Measurements from ENCODE around the gene CENPO.

The CENPO gene

DNA sequence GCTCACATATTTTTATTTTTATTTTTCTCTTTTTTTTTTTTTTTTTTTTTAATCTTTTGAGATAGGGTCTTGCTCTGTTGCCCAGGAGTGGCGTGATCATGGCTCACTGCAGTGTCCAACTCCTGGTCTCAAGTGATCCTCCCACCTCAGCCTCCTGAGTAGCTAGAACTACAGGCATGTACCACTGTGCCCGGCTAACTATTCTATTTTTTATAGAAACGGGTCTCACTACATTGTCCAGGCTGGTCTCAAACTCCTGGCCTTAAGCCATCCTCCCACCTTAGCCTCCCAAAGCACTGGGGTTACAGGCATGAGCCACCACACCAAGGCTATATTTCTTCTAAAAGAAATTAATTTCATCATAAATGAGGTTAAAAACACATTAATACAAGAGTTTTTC lies 45.9 kb upstream of the CENPO start:
- H2AFZ ChIP-seq (ENCODE audit: low read depth, low read length): no peak overlapping the region
- no peak overlapping the region for H3K23ac ChIP-seq (ENCODE audit: low read length in 2 of 2)
- H3K4me3 ChIP-seq (ENCODE audit: insufficient read depth in 1 of 2, low read depth in 1 of 2, low read length in 2 of 2): no peak overlapping the region
- no peak overlapping the region for H3K9ac ChIP-seq (ENCODE audit: low read length)
- no peak overlapping the region for H4K8ac ChIP-seq (ENCODE audit: low read length)
- H3K18ac ChIP-seq (ENCODE audit: low read depth in 1 of 2, low read length in 2 of 2): no peak overlapping the region
- no peaks in the 10 kb centered on the region for H3K79me1 ChIP-seq (replicated peaks; ENCODE audit: low read length, poor library complexity, severe bottlenecking)
- no peak overlapping the region for H3K14ac ChIP-seq (ENCODE audit: low read length in 2 of 2)
- no peak overlapping the region for H2BK5ac ChIP-seq (ENCODE audit: low read depth, low read length, poor library complexity, severe bottlenecking)
- 98% methylated on average over 3 of the region's 3 CpGs for WGBS
- H2BK15ac ChIP-seq (ENCODE audit: low read depth, poor library complexity, severe bottlenecking): no peak overlapping the region
- no peak overlapping the region for H3K4me2 ChIP-seq (ENCODE audit: low read length, poor library complexity, severe bottlenecking)
- no peak overlapping the region for H2BK120ac ChIP-seq (ENCODE audit: low read depth, low read length)
- H3K36me3 ChIP-seq (ENCODE audit: control insufficient read depth in 1 of 2, insufficient read depth in 2 of 2, low read depth in 1 of 2, low read length in 2 of 2): peaks cover 3 to 19% of the 10 kb centered on the region in 2 experiments
- no peaks in the 10 kb centered on the region for H3K9me3 ChIP-seq (ENCODE audit: control insufficient read depth, low read length)
- no peak overlapping the region for H3K27ac ChIP-seq (ENCODE audit: low read length, poor library complexity, severe bottlenecking)
- no peak for DNase-seq
- H3K27me3 ChIP-seq (ENCODE audit: control insufficient read depth in 1 of 2, insufficient read depth in 1 of 2, low read length in 2 of 2): no peaks in the 10 kb centered on the region
- no peak overlapping the region for H2BK12ac ChIP-seq (ENCODE audit: low read length in 2 of 2)
- no peak overlapping the region for H2AK5ac ChIP-seq (ENCODE audit: low read length, severe bottlenecking)
- no peak overlapping the region for H4K91ac ChIP-seq (ENCODE audit: low read length)
- no peak overlapping the region for H3K4ac ChIP-seq (ENCODE audit: low read depth in 1 of 2, low read length in 2 of 2)
- no peaks in the 10 kb centered on the region for H3K4me1 ChIP-seq (ENCODE audit: control insufficient read depth, insufficient read depth, low read depth, low read length)

DNA sequence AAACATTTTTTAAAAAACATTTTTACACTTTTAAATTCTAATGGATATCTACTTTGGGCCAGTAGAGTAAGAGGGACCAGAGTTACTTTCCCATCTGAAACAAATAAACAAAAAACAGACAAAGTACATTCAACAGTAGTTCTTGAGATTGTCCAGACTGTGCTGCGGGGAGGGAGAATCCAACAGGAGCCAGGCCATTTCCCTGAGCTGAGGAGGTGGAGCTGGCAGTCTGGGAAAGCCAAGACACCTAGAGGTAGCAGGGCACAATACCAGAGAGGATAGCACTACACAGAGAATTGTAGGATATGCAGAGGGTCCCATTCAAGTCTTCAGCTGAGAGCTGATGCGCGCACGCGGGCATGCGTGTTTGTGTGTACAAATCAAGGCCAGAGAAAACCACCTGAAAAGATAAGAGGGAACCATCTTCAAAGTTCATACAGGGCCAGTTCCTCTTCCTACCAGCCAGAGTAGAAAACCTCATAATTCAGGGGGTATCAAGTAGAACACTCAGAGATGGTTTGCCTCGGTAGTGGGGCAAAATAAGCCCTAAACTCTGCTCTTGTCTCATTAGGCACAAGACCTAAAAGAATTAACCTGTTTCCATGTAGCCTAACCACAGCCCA lies 44.0 kb upstream of the CENPO start:
- H3K14ac ChIP-seq (ENCODE audit: low read length in 2 of 2): peak overlapping the region in 1 of 2 experiments; percentile 55
- no peak overlapping the region for H2BK5ac ChIP-seq (ENCODE audit: low read depth, low read length, poor library complexity, severe bottlenecking)
- peak; percentile 46 for DNase-seq
- no peak overlapping the region for H3K18ac ChIP-seq (ENCODE audit: low read depth in 1 of 2, low read length in 2 of 2)
- H3K4ac ChIP-seq (ENCODE audit: low read depth in 1 of 2, low read length in 2 of 2): peak overlapping the region in 1 of 2 experiments; percentile 28
- H4K8ac ChIP-seq (ENCODE audit: low read length): no peak overlapping the region
- no peak overlapping the region for H2BK15ac ChIP-seq (ENCODE audit: low read depth, poor library complexity, severe bottlenecking)
- no peak overlapping the region for H4K91ac ChIP-seq (ENCODE audit: low read length)
- peaks cover 6 to 34% of the 10 kb centered on the region in 2 experiments for H3K36me3 ChIP-seq (ENCODE audit: control insufficient read depth in 1 of 2, insufficient read depth in 2 of 2, low read depth in 1 of 2, low read length in 2 of 2)
- H3K79me1 ChIP-seq (replicated peaks; ENCODE audit: low read length, poor library complexity, severe bottlenecking): no peaks in the 10 kb centered on the region
- H3K4me3 ChIP-seq (ENCODE audit: insufficient read depth in 1 of 2, low read depth in 1 of 2, low read length in 2 of 2): no peak overlapping the region
- no peaks in the 10 kb centered on the region for H3K9me3 ChIP-seq (ENCODE audit: control insufficient read depth, low read length)
- H3K23ac ChIP-seq (ENCODE audit: low read length in 2 of 2): peak overlapping the region in 1 of 2 experiments; percentile 5
- H3K27ac ChIP-seq (ENCODE audit: low read length, poor library complexity, severe bottlenecking): no peak overlapping the region
- WGBS: 83% methylated on average over 7 of the region's 7 CpGs
- no peak overlapping the region for H2AK5ac ChIP-seq (ENCODE audit: low read length, severe bottlenecking)
- H3K4me1 ChIP-seq (ENCODE audit: control insufficient read depth, insufficient read depth, low read depth, low read length): no peaks in the 10 kb centered on the region
- H3K9ac ChIP-seq (ENCODE audit: low read length): no peak overlapping the region
- H2AFZ ChIP-seq (ENCODE audit: low read depth, low read length): no peak overlapping the region
- no peaks in the 10 kb centered on the region for H3K27me3 ChIP-seq (ENCODE audit: control insufficient read depth in 1 of 2, insufficient read depth in 1 of 2, low read length in 2 of 2)
- no peak overlapping the region for H2BK120ac ChIP-seq (ENCODE audit: low read depth, low read length)
- H3K4me2 ChIP-seq (ENCODE audit: low read length, poor library complexity, severe bottlenecking): no peak overlapping the region
- no peak overlapping the region for H2BK12ac ChIP-seq (ENCODE audit: low read length in 2 of 2)

- Histone ChIP-seq H3K9me3 (ENCODE audit: control insufficient read depth, low read length) (no peaks in the 10 kb centered on the region), H2BK15ac (ENCODE audit: low read depth, poor library complexity, severe bottlenecking) (no peak overlapping the region), H3K18ac (ENCODE audit: low read depth in 1 of 2, low read length in 2 of 2) (no peak overlapping the region), H3K14ac (ENCODE audit: low read length in 2 of 2) (no peak overlapping the region), H2BK5ac (ENCODE audit: low read depth, low read length, poor library complexity, severe bottlenecking) (no peak overlapping the region), H3K79me1 (replicated peaks; ENCODE audit: low read length, poor library complexity, severe bottlenecking) (no peaks in the 10 kb centered on the region), H3K9ac (ENCODE audit: low read length) (no peak overlapping the region), H3K27ac (ENCODE audit: low read length, poor library complexity, severe bottlenecking) (no peak overlapping the region), H3K4me2 (ENCODE audit: low read length, poor library complexity, severe bottlenecking) (no peak overlapping the region), H3K36me3 (ENCODE audit: control insufficient read depth in 1 of 2, insufficient read depth in 2 of 2, low read depth in 1 of 2, low read length in 2 of 2) (peaks cover 14 to 61% of the 10 kb centered on the region in 2 experiments), H2BK12ac (ENCODE audit: low read length in 2 of 2) (no peak overlapping the region), H2AFZ (ENCODE audit: low read depth, low read length) (no peak overlapping the region), H4K8ac (ENCODE audit: low read length) (no peak overlapping the region), H2AK5ac (ENCODE audit: low read length, severe bottlenecking) (no peak overlapping the region), H3K4me1 (ENCODE audit: control insufficient read depth, insufficient read depth, low read depth, low read length) (no peaks in the 10 kb centered on the region), H3K4ac (ENCODE audit: low read depth in 1 of 2, low read length in 2 of 2) (no peak overlapping the region), H2BK120ac (ENCODE audit: low read depth, low read length) (no peak overlapping the region), H4K91ac (ENCODE audit: low read length) (no peak overlapping the region), H3K27me3 (ENCODE audit: control insufficient read depth in 1 of 2, insufficient read depth in 1 of 2, low read length in 2 of 2) (no peaks in the 10 kb centered on the region), H3K4me3 (ENCODE audit: insufficient read depth in 1 of 2, low read depth in 1 of 2, low read length in 2 of 2) (no peak overlapping the region), H3K23ac (ENCODE audit: low read length in 2 of 2) (no peak overlapping the region)
- DNase-seq: no peak
- WGBS: 91% methylated on average over 3 of the region's 3 CpGs
Observed at GRCh38 chr2:24754985-24755705, 38.1 kb upstream of the CENPO start.

- H3K4me3 ChIP-seq (ENCODE audit: insufficient read depth in 1 of 2, low read depth in 1 of 2, low read length in 2 of 2): no peak overlapping the region
- WGBS: no CpG with 5 or more reads among the region's 1 CpG
Observed at GRCh38 chr2:24756789-24757188, 36.4 kb upstream of the CENPO start.

More at GRCh38 chr2:24756789-24757188, 36.4 kb upstream of the CENPO start:
- no peak overlapping the region for H3K4me2 ChIP-seq (ENCODE audit: low read length, poor library complexity, severe bottlenecking)
- H3K4me1 ChIP-seq (ENCODE audit: control insufficient read depth, insufficient read depth, low read depth, low read length): no peaks in the 10 kb centered on the region
- DNase-seq: no peak
- no peaks in the 10 kb centered on the region for H3K9me3 ChIP-seq (ENCODE audit: control insufficient read depth, low read length)
- H2BK5ac ChIP-seq (ENCODE audit: low read depth, low read length, poor library complexity, severe bottlenecking): no peak overlapping the region
- H2BK15ac ChIP-seq (ENCODE audit: low read depth, poor library complexity, severe bottlenecking): no peak overlapping the region
- H3K4ac ChIP-seq (ENCODE audit: low read depth in 1 of 2, low read length in 2 of 2): no peak overlapping the region
- H4K91ac ChIP-seq (ENCODE audit: low read length): no peak overlapping the region
- H3K27ac ChIP-seq (ENCODE audit: low read length, poor library complexity, severe bottlenecking): no peak overlapping the region
- no peak overlapping the region for H3K9ac ChIP-seq (ENCODE audit: low read length)
- no peak overlapping the region for H2AFZ ChIP-seq (ENCODE audit: low read depth, low read length)
- H3K36me3 ChIP-seq (ENCODE audit: control insufficient read depth in 1 of 2, insufficient read depth in 2 of 2, low read depth in 1 of 2, low read length in 2 of 2): peaks cover 14 to 66% of the 10 kb centered on the region in 2 experiments
- H4K8ac ChIP-seq (ENCODE audit: low read length): no peak overlapping the region
- H2AK5ac ChIP-seq (ENCODE audit: low read length, severe bottlenecking): no peak overlapping the region
- H3K14ac ChIP-seq (ENCODE audit: low read length in 2 of 2): no peak overlapping the region
- no peaks in the 10 kb centered on the region for H3K79me1 ChIP-seq (replicated peaks; ENCODE audit: low read length, poor library complexity, severe bottlenecking)
- no peak overlapping the region for H3K18ac ChIP-seq (ENCODE audit: low read depth in 1 of 2, low read length in 2 of 2)
- H2BK120ac ChIP-seq (ENCODE audit: low read depth, low read length): no peak overlapping the region
- H2BK12ac ChIP-seq (ENCODE audit: low read length in 2 of 2): no peak overlapping the region
- H3K23ac ChIP-seq (ENCODE audit: low read length in 2 of 2): no peak overlapping the region
- H3K27me3 ChIP-seq (ENCODE audit: control insufficient read depth in 1 of 2, insufficient read depth in 1 of 2, low read length in 2 of 2): no peaks in the 10 kb centered on the region
